DOHH2 (cell line): ENCODE measurements around the gene CPN2.

Source experiments
- CTCF ChIP-seq: fragments of 200-600 bp; sonication (generic); IDR thresholded peaks from one replicate; pipeline ENCODE4 v1.5.1; 2014; ENCODE audit warnings: antibody characterized with exemption, mild to moderate bottlenecking, low read depth, low read length; ENCODE audit not compliant: poor library complexity, severe bottlenecking
- EZH2phosphoT487 ChIP-seq: fragments of 200-600 bp; sonication (generic); IDR thresholded peaks from 2 replicates; pipeline ENCODE4 v1.6.1; 2017; ENCODE audit warnings: borderline replicate concordance, mild to moderate bottlenecking, antibody characterized with exemption, low read length, moderate library complexity, mixed read lengths

- no peak for TF ChIP-seq CTCF
- no peak for TF ChIP-seq EZH2phosphoT487
These were observed 34.2 kb downstream of the CPN2 start for GRCh38 chr3:194316918-194317317.
